Measurements from ENCODE around the gene CAMK2B.

Gene CAMK2B

GRCh38 chr7:44220358-44221112 lies 104.9 kb downstream of the CAMK2B start:
- Histone ChIP-seq H3K4me3 (IDR thresholded peaks at IDR 0.05; ENCODE audit: insufficient read depth, low read depth, low read length) (no peak overlapping the region), H3K4me1 (ENCODE audit: low read depth, poor library complexity, severe bottlenecking) (no peaks in the 10 kb centered on the region), H3K27me3 (ENCODE audit: insufficient read depth, low read depth) (peaks cover 7% of the 10 kb centered on the region), H2AFZ (ENCODE audit: low read depth) (no peak overlapping the region), H3K27ac (no peak overlapping the region), H4K20me1 (ENCODE audit: insufficient read depth) (no peaks in the 10 kb centered on the region), H3K9ac (no peak overlapping the region), H3K79me2 (ENCODE audit: insufficient read depth, low read depth) (no peaks in the 10 kb centered on the region), H3K36me3 (ENCODE audit: insufficient read depth) (no peaks in the 10 kb centered on the region), H3K4me2 (no peak overlapping the region)
- TF ChIP-seq CTCF (conservative IDR thresholded peaks at IDR 0.05; ENCODE audit: low read depth, low read length): no peak

DNA sequence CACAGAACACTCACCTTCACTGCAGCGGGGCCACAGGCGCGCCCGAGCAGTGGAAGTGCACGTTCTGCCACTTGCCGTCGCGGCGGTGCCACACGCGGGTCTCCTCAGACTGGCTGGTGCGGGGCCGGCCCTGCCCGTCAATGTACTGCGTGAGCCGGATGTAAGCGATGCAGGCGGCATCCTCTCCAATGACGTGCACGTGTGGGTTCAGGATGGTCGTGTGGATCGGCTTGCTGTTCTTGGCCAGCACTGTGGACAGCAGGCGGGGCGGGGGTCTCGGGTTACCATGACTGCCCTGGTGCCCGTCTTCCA lies 105.4 kb downstream of the CAMK2B start:
- no peak overlapping the region for H3K4me2 ChIP-seq
- H3K27ac ChIP-seq: no peak overlapping the region
- no peak overlapping the region for H3K4me3 ChIP-seq (IDR thresholded peaks at IDR 0.05; ENCODE audit: insufficient read depth, low read depth, low read length)
- H3K9ac ChIP-seq: no peak overlapping the region
- peaks cover 2% of the 10 kb centered on the region for H3K27me3 ChIP-seq (ENCODE audit: insufficient read depth, low read depth)
- no peak for TF ChIP-seq CTCF (conservative IDR thresholded peaks at IDR 0.05; ENCODE audit: low read depth, low read length)
- H3K4me1 ChIP-seq (ENCODE audit: low read depth, poor library complexity, severe bottlenecking): no peaks in the 10 kb centered on the region
- no peaks in the 10 kb centered on the region for H4K20me1 ChIP-seq (ENCODE audit: insufficient read depth)
- no peak overlapping the region for H2AFZ ChIP-seq (ENCODE audit: low read depth)
- H3K79me2 ChIP-seq (ENCODE audit: insufficient read depth, low read depth): no peaks in the 10 kb centered on the region
- H3K36me3 ChIP-seq (ENCODE audit: insufficient read depth): no peaks in the 10 kb centered on the region

DNA sequence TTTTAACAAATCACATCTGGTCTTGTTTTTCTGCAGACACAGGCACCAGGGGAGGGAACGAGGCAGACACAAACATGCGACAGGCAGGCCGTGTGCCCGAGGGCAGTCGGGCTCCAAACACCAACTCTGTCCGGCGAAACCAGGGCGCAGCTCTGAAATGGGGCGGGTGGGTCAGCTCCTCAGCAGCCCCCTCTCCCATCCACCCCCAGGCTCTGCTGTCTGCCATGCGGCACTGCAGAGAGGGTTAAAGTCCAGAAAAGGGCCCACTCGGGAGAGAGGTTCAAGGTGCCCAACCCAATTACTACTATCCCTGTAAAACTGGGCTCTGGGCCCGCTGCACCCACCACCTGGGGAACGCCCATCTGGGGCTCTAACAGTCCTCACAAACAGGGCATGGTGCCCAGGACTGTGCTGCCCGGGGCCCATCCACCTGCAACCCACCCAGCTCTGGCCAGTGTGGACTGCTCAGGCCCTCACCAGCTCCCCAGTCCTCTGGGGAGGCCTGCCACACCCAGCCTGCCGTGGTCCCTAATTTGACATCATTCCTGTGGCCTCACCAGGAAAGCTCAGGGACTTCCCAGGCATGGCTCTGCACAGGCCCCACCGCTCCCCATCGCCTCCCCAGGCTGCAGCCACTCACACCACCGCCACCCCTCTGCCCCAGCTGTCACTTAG lies 105.9 kb downstream of the CAMK2B start:
- Histone ChIP-seq H3K4me1 (ENCODE audit: low read depth, poor library complexity, severe bottlenecking) (no peaks in the 10 kb centered on the region), H4K20me1 (ENCODE audit: insufficient read depth) (no peaks in the 10 kb centered on the region), H3K27me3 (ENCODE audit: insufficient read depth, low read depth) (no peaks in the 10 kb centered on the region; the same call in 1 of the 2 replicates), H3K9ac (no peak overlapping the region), H3K36me3 (ENCODE audit: insufficient read depth) (no peaks in the 10 kb centered on the region), H3K4me3 (IDR thresholded peaks at IDR 0.05; ENCODE audit: insufficient read depth, low read depth, low read length) (no peak overlapping the region), H3K79me2 (ENCODE audit: insufficient read depth, low read depth) (no peaks in the 10 kb centered on the region), H3K4me2 (no peak overlapping the region), H2AFZ (ENCODE audit: low read depth) (no peak overlapping the region), H3K27ac (no peak overlapping the region)
- TF ChIP-seq CTCF (conservative IDR thresholded peaks at IDR 0.05; ENCODE audit: low read depth, low read length): no peak

- Histone ChIP-seq H3K4me1 (ENCODE audit: low read depth, poor library complexity, severe bottlenecking) (no peaks in the 10 kb centered on the region), H2AFZ (ENCODE audit: low read depth) (no peak overlapping the region), H3K79me2 (ENCODE audit: insufficient read depth, low read depth) (no peaks in the 10 kb centered on the region), H4K20me1 (ENCODE audit: insufficient read depth) (no peaks in the 10 kb centered on the region), H3K4me2 (no peak overlapping the region), H3K27ac (no peak overlapping the region), H3K9ac (no peak overlapping the region), H3K36me3 (ENCODE audit: insufficient read depth) (no peaks in the 10 kb centered on the region), H3K4me3 (IDR thresholded peaks at IDR 0.05; ENCODE audit: insufficient read depth, low read depth, low read length) (no peak overlapping the region), H3K27me3 (ENCODE audit: insufficient read depth, low read depth) (no peaks in the 10 kb centered on the region; the same call in 1 of the 2 replicates)
- TF ChIP-seq CTCF (conservative IDR thresholded peaks at IDR 0.05; ENCODE audit: low read depth, low read length): no peak
Measured at GRCh38 chr7:44218418-44219201, 106.8 kb downstream of the CAMK2B start.
